GM21786 (cell line): ENCODE results near the gene LBHD1.
"Not testable (repeated sequence)": the region's sequence is repeated elsewhere in the genome, so short reads cannot be mapped to it uniquely, and the experiment has no call there.

Experiments
- ATAC-seq: cut with Tn5 transposase; IDR thresholded peaks from one replicate; pipeline ENCODE4 v1.9.1; 2021; ENCODE audit not compliant: unreplicated experiment

Gene LBHD1

DNA sequence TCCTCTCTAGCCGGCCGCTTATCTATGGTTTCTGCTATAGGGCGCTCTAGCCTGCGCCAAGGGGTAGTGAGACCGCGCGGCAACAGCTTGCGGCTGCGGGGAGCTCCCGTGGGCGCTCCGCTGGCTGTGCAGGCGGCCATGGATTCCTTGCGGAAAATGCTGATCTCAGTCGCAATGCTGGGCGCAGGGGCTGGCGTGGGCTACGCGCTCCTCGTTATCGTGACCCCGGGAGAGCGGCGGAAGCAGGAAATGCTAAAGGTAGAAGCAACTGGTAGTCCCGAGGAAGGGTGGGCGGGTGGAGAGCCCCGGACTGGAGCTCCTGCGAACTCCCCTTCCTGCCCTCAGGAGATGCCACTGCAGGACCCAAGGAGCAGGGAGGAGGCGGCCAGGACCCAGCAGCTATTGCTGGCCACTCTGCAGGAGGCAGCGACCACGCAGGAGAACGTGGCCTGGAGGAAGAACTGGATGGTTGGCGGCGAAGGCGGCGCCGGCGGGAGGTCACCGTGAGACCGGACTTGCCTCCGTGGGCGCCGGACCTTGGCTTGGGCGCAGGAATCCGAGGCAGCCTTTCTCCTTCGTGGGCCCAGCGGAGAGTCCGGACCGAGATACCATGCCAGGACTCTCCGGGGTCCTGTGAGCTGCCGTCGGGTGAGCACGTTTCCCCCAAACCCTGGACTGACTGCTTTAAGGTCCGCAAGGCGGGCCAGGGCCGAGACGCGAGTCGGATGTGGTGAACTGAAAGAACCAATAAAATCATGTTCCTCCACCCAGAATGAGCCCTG, at the start of gene LBHD1, which contains the start of gene UQCC3:
Gene LBHD1, minus strand, starts transcription at position 660 of the 782 bp plus-strand sequence. CDS start 2,236 bp downstream, outside the sequence.
Gene UQCC3, plus strand, starts transcription at position 66 of the 782 bp plus-strand sequence. Its CDS starts 73 bp downstream, at position 139.
- ATAC-seq, result peak; percentile 58

DNA sequence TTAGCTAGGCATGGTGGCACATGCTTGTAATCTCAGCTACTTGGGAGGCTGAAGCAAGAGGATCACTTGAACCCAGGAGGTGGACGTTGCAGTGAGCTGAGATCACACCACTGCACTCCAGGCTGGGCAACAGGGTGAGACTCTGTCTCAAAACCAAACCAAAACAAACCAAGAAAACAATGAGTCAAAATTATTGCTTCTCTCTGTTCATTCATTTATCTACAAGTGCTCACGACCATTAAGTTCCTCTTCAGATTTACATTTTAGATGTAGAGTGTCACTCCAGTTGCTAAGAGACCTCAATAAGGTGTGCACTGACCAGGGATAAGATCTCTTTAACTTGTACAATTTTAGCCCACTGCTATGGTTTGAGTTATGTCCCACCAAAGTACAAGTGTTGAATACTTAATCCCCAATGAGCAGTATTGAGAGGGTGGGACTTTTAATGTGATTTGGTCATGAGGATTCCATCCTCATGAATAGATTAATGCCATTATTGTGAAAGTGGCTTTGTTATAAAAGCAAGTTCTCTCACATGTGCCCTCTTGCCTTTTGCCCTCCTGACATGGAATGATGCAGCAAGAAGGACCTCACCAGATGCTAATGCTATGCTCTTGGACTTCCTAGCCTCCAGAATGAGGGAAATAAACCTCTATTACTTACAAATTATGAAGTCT, 47.4 kb upstream of the LBHD1 start:
- no peak for ATAC-seq

DNA sequence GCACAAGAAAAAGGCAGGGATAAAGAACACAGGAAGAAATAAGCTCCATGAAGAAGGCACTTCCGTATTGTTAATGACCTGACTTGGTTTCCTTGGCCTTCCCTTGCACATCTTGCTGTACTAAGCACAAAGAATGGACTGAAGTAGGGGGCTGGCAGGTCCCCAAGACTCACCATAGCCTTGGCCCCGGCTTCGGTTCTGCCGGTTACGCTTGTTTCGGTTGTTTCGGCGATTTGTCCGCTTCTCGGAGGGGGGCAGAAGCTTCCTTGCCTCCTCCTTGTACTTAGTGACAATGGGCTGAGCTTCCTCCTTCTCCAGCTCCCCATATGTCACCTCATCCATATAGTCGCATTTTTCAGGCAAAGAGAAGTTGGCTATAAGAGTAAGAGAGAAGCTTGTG, 44.7 kb upstream of the LBHD1 start:
- ATAC-seq, result no peak

DNA sequence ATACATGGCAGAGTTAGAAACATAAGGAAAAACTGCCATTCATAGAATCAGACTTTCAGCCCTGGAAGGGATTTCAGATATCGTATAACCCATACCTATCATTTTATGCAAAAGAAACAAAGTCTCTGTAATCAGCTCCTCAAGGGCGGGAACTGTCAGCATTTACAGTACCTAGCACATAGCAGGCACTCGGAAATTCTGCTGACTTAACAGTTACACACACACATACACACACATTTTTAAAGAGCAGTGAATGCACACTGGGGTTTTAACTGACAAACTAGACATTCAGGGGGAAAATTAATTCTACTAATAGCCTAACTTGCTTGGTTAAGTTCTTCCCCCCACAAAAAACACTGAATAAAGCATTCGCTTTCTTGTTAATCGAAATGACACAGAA, 44.1 kb upstream of the LBHD1 start:
- ATAC-seq, result no peak

DNA sequence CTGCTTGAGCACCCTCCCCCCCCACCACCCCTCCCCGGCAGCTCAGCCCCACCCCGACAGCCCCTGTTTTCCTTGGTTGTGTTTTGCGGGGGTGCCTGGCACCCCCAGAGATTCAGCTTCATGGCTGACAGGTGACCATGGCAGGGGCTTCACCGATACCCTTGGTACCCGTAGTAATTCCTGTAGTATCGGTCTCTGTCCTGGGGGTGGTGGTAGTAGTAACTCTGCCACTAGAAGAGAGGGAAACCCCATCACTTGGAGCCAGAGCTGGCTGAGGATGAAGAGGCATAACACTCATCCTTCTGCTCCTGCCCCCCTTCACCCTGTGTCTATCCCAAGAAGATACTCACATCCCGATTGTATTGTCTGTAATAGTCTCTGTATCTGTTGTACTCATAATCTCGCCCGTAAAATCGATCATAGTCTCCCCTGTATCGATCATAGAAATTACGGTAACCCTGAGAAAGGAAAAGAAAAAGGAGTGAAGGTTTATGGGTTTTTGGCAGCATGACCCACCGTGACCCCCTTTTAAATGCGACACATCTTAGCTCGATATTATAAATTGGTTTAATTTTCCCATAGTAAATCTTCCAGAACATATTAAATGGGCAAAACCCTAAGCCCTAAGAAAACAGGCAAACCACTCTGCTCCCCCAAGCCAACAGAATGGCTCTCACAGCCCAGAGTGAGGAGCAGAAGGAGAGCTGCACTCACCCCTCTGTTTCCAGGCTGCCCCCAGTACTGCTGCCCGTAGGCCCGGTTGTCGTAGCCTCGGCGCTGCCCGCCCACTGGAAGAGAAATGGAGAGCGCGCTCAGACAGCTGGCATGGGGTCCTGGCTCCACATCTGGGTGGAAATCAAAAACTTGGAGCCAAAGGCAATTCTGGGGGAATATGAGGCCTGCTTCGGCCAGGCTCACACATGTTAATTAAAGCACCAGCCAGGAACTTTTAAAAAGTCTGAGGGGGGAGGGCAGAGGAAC, 43.4 kb upstream of the LBHD1 start:
- no peak for ATAC-seq

DNA sequence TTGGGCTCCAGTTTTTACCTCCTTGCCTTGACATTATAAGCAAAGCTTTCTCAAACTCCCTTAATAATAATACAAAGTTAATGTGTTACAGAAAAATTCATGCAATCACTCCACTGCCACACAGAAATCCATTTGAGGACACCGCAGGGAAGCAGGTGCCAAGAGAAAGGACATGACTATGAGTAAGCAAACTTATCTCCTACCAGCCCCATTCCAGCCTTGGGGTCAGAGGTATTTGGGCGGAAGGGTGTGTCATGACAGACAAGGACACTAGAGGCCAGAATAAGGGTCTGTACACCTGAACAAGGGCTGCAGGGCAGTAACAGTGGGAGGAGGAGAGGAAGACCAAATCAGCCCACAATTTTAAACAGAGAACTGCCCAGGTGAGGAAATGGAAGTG, 41.3 kb upstream of the LBHD1 start:
- no peak for ATAC-seq

DNA sequence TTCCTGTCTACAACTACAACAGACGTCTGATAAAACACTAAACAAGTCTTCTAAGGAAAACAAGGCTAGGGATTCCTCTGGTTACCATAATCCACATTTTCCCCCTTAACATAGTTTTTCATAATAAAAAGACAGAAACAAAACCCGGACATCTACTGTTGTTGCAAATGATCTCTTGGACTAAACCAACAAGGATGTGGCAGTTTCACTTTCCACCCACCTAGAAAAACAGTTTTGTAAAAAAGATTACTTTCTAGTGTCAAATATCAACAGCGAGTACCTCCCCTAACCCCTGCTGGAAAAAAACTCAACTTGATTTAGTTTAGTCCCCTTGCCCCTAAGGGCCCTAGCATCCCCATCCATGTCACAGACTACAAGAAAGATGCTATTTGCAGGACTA, 40.8 kb upstream of the LBHD1 start:
- ATAC-seq, result no peak

DNA sequence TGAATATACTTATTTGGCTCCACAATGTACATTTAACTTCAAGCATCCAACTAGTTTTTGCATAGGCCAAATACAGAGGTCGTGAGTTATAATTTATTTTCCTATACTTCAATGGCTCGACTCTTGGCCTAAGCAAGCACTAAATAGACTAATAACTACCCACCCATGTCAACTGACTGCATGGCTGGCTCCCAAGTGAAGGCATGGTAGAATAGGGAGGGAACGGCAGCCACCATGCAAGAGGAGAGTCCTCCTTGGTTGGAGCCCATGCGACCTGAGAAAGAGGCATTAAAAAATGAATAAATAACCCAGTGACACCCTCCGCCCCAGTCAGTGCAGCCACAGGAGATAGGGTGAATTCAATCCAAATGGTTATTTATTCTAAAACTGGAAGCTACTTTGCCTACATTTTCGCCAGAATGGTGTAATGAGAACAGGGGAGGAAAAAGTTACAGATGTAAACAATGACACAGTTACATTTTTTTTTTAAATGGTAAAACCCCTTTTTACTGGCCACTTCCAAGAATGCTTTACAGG, 40.3 kb upstream of the LBHD1 start:
- ATAC-seq, result no peak

DNA sequence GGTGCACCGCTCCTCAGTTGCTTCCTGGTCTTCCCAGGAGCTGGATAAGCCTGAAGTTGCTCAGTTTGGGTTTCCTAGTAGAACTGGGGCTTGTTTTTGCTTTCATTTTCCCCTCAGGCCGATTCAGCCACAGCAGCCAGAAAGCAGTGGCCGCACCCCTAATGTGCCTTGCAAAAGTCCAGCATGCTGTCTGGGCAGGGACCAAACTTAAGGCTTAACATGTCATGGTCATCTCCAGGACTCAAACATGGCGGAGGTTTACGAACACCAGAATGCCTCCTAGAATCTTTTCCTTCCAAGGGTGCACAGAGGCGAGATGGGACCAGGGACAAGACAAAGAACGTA, 37.9 kb upstream of the LBHD1 start:
- peak; percentile 5 for ATAC-seq

DNA sequence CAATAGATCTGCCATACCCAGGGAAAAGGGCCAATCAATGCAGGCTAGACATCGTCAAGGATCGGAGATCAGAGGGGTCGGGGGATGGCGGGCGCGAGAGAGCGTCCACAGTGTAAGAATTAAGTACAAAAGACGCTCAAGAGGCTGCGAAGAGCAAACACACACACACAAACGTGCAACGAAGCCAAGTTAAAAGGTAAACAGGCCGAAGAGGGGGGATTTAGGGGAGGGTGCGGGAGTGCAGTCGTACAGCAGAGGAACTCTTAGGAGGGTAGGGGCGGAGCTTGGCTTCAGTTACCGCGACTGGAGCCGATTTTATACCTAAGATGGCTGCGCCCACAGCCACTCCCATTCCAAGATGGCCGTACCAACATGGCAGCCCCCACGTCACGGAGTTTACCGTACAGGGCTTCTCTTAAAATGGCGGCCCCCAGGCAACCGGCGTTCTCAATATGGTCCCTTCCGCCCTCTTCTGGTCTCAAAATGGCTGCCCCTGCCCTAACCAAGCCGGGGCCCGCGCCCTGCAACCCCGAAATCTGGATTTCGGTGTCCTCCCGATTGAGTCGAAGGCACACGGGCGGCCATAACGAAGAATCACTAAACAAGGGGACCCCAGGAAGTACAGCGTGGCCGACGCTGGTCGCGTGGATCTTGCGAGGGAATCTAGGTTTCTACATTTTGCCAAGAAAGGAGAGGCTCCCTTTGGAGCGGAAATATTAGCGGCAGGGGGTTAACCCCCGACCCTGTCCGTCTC, 37.4 kb upstream of the LBHD1 start:
- peak; percentile 63 for ATAC-seq

DNA sequence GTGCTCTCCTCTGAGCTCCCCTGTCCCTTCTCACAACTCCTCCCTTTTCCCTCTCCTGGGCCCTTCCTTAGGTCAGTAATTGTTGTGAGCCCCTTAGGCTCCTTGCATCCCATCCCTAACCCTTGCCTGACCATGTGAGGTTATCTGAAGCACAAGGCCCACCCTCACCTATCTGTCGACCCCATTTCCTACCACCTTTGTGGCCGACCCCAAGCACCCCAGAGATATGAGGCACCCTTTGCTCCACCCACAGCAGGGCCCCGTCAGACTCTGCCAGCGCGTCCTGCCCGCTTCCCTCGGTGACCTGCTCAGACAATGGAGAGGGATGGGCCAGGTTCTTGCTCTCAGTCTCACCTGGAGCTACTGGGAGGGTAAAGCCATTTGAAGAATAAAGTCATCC, 36.7 kb upstream of the LBHD1 start:
- no peak for ATAC-seq

DNA sequence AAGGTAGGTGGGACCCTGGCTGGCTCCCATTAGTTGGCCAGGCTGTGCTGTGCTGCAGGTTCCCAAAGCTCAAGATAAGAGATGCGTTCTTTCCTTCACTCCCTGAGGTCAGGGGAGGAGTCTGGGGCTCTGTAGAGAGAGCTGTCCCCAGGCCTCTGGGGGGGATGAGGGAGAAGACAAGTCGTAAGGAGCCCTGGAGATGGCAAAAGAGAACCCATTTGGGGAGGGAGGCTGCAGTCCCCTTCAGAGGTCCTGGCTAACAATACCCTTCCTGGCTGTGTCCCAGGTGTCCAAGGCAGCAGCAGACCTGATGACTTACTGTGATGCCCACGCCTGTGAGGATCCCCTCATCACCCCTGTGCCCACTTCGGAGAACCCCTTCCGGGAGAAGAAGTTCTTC, 36.3 kb upstream of the LBHD1 start:
- no peak for ATAC-seq

DNA sequence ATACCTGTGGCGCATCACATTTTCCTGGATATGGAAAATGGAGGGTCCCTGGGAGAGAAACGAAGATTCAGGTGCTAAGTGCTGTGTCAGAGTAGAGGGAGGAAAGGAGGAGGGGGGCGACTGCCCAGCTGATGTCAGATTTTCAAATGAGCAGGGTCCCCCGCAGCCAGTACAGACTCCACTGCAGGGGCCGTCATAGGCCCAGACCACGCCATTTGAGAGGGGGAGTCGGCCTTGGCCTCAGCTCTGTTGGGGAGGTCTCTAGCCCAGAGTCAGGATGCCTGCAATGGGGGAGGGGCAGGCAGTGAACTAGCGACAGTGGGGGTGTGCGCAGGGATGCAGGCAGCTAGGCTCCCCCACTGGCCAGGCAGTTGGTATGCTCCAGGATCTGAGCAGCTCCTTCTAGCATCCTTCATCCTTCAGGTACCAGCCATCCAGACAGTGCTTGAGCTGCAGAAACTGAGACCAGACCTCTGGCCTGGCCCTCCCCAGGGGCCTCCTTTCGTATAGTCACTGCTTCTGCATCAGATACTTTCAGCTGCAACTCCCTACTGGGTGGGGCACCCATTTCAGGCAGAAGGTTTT, 35.3 kb upstream of the LBHD1 start, which contains the start of the genes BSCL2 and GNG3:
Gene BSCL2, minus strand, starts transcription at position 148 of the 585 bp plus-strand sequence. CDS start 229 bp downstream, outside the sequence.
Gene GNG3, plus strand, starts transcription at position 400 of the 585 bp plus-strand sequence. CDS start 620 bp downstream, outside the sequence.
- no peak for ATAC-seq

DNA sequence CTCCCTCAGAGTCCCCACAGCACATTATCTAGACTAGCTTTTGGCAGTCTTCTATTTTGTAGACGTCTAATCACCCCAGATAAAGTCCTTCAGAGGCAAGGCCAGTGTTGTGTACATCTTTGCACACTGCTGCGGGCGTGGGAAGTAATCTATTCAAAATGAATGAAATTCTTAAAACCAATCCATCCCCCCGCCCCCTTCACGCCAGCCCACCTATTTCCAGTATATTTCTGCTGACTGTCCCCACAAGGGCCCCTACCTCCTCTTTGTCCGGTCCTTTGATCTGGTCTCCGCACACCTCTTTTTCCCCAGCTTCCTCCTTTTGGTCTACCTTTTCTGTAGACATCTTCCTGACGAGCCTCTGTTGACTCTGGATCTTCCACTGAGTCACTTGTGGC, 34.8 kb upstream of the LBHD1 start:
- ATAC-seq, result no peak

DNA sequence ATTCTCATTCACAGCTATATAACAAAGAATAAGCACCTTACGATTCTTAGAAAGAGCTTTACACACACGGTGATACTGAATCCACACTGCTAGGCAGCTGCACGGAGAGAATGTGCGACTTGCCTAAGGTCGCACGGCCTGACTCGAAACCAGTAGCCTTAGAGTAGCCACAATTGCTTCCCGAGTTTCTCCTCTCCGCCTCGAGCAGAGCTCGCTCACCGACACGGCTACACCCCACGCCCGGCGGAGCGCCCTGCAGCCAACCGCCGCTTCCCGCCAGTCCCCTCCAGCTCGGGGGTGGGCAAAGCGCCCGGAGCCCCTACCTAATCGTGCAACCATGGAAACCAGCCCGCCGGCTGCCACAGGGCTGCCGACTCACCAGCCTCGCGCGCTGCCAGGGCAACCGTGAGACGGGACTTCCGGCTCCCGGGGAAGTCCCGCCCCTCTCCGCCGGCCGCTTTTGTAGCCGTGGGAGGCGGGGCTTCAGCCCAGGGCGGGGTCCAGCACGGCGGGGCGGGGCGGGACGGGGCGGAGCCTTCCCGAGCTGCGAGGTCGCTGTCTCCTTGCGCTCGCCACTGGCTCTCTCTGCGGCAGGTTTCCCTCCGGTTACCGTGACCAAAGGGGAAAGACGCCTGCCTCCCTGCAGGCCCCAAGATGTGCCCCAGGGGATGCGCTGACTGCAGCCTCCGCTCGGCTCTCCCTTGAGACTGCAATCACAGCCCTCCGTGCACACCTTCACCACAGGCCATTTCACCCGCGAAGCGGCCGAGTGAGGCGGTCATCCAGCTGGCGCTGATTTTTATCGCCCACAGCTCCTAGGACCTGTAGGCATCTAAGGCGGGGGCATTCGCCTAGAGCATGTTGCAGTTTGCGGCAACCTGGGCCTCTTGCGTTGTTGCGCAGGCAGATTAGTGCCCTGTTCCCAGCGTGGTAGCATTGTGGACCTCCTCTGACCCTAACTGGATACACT, 34.1 kb upstream of the LBHD1 start:
- peak; percentile 57 for ATAC-seq

DNA sequence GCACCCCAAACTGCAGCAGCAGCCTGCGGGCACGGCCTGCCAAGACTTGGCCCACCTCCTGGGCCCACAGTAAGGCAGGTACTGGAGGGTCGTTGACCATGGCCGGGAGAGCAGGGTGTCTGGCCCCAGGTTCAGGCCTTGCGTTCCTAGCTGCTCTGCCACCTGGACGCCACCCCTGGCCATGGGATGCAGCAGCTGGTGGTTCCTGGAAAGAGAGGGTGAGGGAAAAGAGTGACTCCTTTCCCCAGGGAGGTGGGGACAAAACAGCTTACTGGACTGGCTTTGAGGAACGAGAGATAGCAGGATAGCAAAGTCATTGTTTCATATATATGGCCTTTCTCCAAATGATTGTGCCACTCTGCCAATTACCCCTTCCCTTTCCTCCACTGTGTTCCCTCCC, 33.3 kb upstream of the LBHD1 start:
- no peak for ATAC-seq

DNA sequence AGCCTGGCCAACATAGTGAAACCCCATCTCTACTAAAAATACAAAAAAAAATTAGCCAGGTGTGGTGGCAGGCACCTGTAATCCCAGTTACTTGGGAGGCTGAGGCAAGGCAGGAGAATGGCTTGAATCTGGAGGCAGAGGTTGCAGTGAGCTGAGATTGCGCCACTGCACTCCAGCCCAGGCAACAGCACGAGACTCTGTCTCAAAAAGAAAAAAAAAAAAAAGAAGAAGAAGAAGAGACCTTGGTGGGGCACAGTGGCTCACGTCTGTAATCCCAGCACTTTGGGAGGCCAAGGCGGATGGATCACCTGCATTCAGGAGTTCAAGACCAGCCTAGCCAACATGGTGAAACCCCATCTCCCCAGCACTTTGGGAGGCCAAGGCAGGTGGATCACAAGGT, 31.9 kb upstream of the LBHD1 start:
- ATAC-seq, result not testable (repeated sequence)

DNA sequence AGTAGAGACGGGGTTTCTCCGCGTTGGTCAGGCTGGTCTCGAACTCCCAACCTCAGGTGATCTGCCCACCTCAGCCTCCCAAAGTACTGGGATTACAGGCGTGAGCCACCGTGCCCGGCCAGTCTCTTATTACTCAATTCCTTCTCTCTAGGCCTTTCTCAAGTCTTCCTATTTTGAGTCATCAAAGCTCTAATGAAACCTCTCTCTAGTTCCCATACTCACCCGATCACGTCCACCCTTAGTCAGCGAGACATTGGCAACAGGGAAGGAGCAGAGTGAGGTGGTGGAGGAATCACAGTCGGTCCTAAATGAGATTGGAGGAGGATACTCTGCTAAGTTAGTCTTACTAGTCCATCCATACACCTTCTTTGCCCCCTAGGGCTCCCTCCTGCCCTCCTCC, 30.2 kb upstream of the LBHD1 start:
- ATAC-seq, result no peak
